ENCODE data around the gene ABCC5. TPM values are rescaled to one million over a fixed set of nuclear protein-coding genes. Genes with fewer than 3 reads are reported as not detected.
"Not testable (repeated sequence)": the region's sequence is repeated elsewhere in the genome, so short reads cannot be mapped to it uniquely, and the experiment has no call there.

The ABCC5 gene
- total RNA-seq, 1 donor from 2014 or later = 19.1 TPM

DNA sequence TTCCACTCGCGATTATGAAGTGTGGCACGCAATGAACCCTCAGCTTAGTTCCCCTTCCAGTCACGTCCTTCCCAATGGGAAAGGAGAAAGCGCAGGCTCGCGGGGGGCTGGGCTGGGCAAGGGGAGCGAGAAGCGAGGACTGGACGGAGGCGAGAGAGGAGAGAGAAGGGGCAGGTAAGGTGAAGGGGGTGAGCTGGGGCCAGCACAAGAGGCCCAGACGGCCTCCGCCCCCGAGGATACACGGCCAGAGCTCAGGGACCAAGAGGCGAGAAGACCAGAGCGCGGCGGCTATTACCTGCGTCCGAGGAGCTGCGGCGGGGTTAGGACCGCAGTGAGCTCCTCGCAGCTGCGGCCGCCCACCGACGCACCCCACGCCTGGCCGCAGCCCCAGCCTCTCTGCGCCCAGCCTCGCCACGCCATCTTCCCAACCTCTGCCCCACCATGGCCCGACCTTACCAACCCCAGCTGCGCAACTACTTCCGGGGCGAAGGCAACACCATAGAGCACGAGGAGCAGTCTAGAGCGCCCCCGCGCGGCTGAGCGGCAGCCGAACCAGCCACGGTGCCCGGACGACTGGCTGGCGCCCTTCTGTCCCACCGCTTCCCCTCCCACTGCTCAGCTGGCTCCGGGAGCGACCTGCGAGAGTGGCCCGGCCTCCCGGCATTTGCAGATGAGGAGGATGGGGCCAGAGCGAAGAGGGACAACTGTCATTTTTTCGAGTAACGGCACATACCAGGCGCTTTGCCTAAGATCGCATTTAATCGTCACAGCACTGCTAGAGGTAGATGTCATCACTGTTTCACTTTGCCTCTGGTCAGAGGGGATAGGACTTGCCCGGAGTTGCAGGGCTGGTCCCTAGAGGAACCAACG is 133.0 kb downstream of the ABCC5 start, which contains the start of gene PARL:
PARL (minus strand) TSS at position 454 of the 870 bp plus-strand sequence; CDS start at position 420, 34 bp downstream.
- peak; percentile 95 for DNase-seq

GRCh38 chr3:183884097-183884426 is 133.6 kb downstream of the ABCC5 start:
- DNase-seq = no peak

DNA sequence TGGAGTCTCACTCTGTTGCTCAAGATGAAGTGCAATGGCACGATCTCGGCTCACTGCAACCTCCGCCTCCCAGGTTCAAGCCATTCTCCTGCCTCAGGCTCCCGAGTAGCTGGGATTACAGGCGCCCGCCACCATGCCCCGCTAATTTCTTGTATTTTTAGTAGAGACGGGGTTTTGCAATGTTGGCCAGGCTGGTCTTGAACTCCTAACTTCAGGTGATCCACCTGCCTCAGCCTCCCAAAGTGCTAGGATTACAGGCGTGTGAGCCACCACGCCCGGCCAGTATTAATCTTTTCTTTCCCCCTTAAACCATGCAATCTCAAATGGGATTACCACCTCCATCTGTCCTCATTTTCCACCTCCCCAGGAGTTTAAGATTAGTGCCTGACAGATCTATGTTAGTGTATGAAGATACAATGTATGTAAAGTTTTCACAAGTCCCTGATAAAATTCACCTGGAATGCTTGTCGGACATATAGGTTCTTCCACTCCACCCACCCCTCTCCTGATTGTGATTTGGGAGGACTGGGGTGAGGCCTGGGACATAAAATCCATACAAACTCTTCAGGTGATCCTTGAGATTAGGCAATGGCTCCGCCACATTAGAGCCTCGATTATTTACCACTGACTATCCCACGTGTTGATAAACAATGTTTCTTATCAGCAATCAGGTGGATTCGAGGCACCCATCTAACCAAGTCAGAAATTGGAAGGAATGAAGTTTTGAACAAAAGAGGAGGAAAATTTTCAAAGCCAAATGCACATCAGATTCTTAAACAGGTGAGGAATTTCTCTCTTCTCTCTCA is 134.2 kb downstream of the ABCC5 start:
- DNase-seq = no peak

DNA sequence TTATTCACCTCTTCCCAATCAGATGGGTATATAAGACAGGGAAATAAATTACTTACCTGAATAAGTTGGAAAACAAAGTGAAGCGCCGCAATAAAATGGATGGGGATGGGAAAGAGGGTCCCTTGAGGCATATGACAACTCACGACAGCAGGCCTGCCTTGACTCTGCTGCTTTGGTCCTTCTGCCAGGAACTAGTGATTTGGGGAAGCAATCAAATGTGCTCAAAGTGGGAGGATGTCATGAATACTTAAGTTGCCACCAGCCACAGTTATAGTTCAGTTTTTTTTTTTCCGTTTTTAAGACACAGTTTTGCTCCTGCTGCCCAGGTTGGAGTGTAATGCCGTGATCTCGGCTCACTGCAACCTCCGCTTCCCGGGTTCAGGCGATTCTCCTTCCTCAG is 137.6 kb downstream of the ABCC5 start:
- no peak for DNase-seq

DNA sequence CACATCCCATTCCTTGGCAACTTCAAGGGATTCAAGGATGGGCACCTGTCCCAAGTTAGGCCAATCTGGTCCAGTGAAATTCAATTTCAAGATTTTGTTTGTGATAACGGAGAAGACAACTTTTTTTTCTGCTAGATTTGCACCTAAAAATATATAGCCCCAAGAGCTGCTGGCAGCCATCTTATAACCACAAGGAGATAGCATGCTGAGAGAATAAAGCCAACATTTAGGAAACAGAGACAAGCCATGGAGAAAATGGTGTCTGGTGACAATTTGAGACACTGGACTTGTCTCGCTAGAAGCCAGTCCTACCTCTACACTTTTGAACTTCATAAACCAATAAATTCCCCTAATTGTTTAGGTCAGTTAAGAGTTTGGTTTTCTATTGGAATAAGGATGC is 138.4 kb downstream of the ABCC5 start:
- no peak for DNase-seq

GRCh38 chr3:183878071-183878470 is 139.6 kb downstream of the ABCC5 start:
- DNase-seq = no peak

GRCh38 chr3:183877227-183877626 is 140.5 kb downstream of the ABCC5 start:
- DNase-seq = not testable (repeated sequence)

GRCh38 chr3:183875411-183875810 is 142.3 kb downstream of the ABCC5 start:
- no peak for DNase-seq

- DNase-seq = no peak
These were observed 143.8 kb downstream of the ABCC5 start for GRCh38 chr3:183873914-183874313.

DNA sequence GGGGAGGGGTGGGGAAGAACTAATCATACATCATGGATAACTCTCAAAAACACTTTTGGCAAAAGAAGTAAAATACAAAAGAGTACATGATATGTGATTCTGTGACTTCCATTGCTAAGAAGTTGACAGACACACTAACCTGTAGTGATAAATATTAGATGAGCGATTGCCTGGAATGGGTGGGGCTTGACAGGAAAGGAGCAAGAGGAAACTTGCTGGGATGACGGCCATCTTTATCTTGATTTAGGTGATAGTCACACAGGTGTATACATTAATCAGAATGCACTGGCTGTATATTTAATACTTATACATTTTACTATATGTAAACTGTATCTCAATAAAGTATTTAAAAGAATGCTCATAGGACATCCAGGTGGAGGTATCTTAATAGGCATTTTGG is 146.1 kb downstream of the ABCC5 start:
- DNase-seq = no peak

- no peak for DNase-seq
These were observed 147.1 kb downstream of the ABCC5 start for GRCh38 chr3:183870563-183870962.

Other genes starting within 250 kb of the ABCC5 start
- gene MAP6D1, start 192.3 kb downstream of the ABCC5 start, total RNA-seq = 2.6 and 3.0 TPM in 2 replicates
- gene PARL, start 133.0 kb downstream of the ABCC5 start, total RNA-seq = 29.6 and 32.0 TPM in 2 replicates
- gene HTR3D, start 13.9 kb upstream of the ABCC5 start, total RNA-seq = not detected in 2 replicates
- gene HTR3C, start 35.2 kb upstream of the ABCC5 start, total RNA-seq = 0.19 TPM in 1 of 2 replicates, not detected in the other
- gene HTR3E, start 79.2 kb upstream of the ABCC5 start, total RNA-seq = not detected in 2 replicates
- gene EIF2B5, start 117.5 kb upstream of the ABCC5 start, total RNA-seq = 43.7 and 44.2 TPM in 2 replicates
- gene DVL3, start 137.5 kb upstream of the ABCC5 start, total RNA-seq = 33.5 and 36.9 TPM in 2 replicates
- gene AP2M1, start 157.0 kb upstream of the ABCC5 start, total RNA-seq = 419 and 557 TPM in 2 replicates
- gene ABCF3, start 168.3 kb upstream of the ABCC5 start, total RNA-seq = 44.5 and 58.4 TPM in 2 replicates
- gene VWA5B2, start 211.7 kb upstream of the ABCC5 start, total RNA-seq = 0.05 and 0.17 TPM in 2 replicates
- 36.8 and 40.6 TPM in 2 replicates for gene ALG3, start 231.1 kb upstream of the ABCC5 start, total RNA-seq
- 3.0 and 4.8 TPM in 2 replicates for gene EEF1AKMT4, start 231.8 kb upstream of the ABCC5 start, total RNA-seq
- not detected in 2 replicates for gene CAMK2N2, start 243.7 kb upstream of the ABCC5 start, total RNA-seq